Muscle of leg (tissue), 9 donors: ENCODE results near the gene YWHAB. TPM values are rescaled to one million over a fixed set of nuclear protein-coding genes. Genes with fewer than 3 reads are reported as not detected.

Experiments
- polyA plus RNA-seq, 8 donors: library from polyadenylated mRNA; unstranded; fragments of 120-200 nt; gene quantifications; one replicate each; pipeline versions ENCODE4 v1.2.1 to v1.2.3, GENCODE V29; 2013; ENCODE audit warnings: inconsistent platforms in 1 of 8, low replicate concordance in 1 of 8; ENCODE audit not compliant: insufficient read length in 8 of 8, insufficient read depth in 1 of 8
- total RNA-seq: library from RNA; stranded (reverse); fragments of 120-200 nt; gene quantifications from one replicate; pipeline ENCODE4 v1.2.4, GENCODE V29; 2013

YWHAB gene
- total and polyA plus RNA-seq, 9 donors, result 62.7 to 129 (median 108) TPM

Other genes with a start within 250 kb of the YWHAB start
- 4.0 TPM for gene ADA, start 234.0 kb upstream of the YWHAB start, total RNA-seq
- 1 to 10 TPM; 5.1 to 9.1 (median 6.7) TPM for gene ADA, start 234.0 kb upstream of the YWHAB start, polyA plus RNA-seq
- 0.18 TPM for gene CCN5, start 170.3 kb upstream of the YWHAB start, total RNA-seq
- under 1 TPM in 7 of 8 donors, not detected in 1; 0.07 to 0.32 (median 0.11) TPM for gene CCN5, start 170.3 kb upstream of the YWHAB start, polyA plus RNA-seq
- gene KCNK15, start 139.8 kb upstream of the YWHAB start, total RNA-seq, result 0.27 TPM
- under 1 TPM in 6 of 8 donors, not detected in 2; 0.13 to 0.58 (median 0.41) TPM for gene KCNK15, start 139.8 kb upstream of the YWHAB start, polyA plus RNA-seq
- 5.7 TPM for gene RIMS4, start 75.2 kb upstream of the YWHAB start, total RNA-seq
- 10 to 100 TPM in 5 of 8 donors, 1 to 10 TPM in 3; 7.4 to 13.2 (median 10.1) TPM for gene RIMS4, start 75.2 kb upstream of the YWHAB start, polyA plus RNA-seq
- 5.3 TPM for gene PABPC1L, start 24.4 kb downstream of the YWHAB start, total RNA-seq
- 10 to 100 TPM in 7 of 8 donors, 1 to 10 TPM in 1; 7.9 to 28.1 (median 16.5) TPM for gene PABPC1L, start 24.4 kb downstream of the YWHAB start, polyA plus RNA-seq
- gene TOMM34, start 74.7 kb downstream of the YWHAB start, total RNA-seq, result 9.7 TPM
- gene TOMM34, start 74.7 kb downstream of the YWHAB start, polyA plus RNA-seq, result 10 to 100 TPM; 12.4 to 17.9 (median 14.8) TPM
- gene STK4, start 80.8 kb downstream of the YWHAB start, total RNA-seq, result 11.2 TPM
- gene STK4, start 80.8 kb downstream of the YWHAB start, polyA plus RNA-seq, result 10 to 100 TPM in 1 of 8 donors, 1 to 10 TPM in 7; 7.7 to 11.7 (median 8.7) TPM
- gene KCNS1, start 215.4 kb downstream of the YWHAB start, total RNA-seq, result 0.04 TPM
- gene KCNS1, start 215.4 kb downstream of the YWHAB start, polyA plus RNA-seq, result under 1 TPM; 0.08 to 0.17 (median 0.09) TPM
- gene WFDC5, start 229.5 kb downstream of the YWHAB start, total RNA-seq, result not detected
- under 1 TPM in 1 of 8 donors, not detected in 7; 0.32 TPM for gene WFDC5, start 229.5 kb downstream of the YWHAB start, polyA plus RNA-seq
- gene WFDC12, start 238.8 kb downstream of the YWHAB start, total RNA-seq, result not detected
- not detected for gene WFDC12, start 238.8 kb downstream of the YWHAB start, polyA plus RNA-seq